GM13976 (cell line): ENCODE results near the gene ATXN7.

Experiments
- DNase-seq: peaks from one replicate; pipeline ENCODE4 v3.0.0; 2012; ENCODE audit warnings: low spot score
- CTCF ChIP-seq: IDR thresholded peaks from 2 replicates; pipeline ENCODE4 v1.5.1; 2012; ENCODE audit warnings: borderline replicate concordance, mild to moderate bottlenecking; ENCODE audit not compliant: insufficient read depth; ENCODE audit errors: extremely low read depth, missing control alignments, control extremely low read depth
- in situ Hi-C: fragments of 300-500 bp; cut with MboI; formaldehyde crosslinking; loops from one replicate; pipeline ENCODE4 v1.12.0; 2022; ENCODE audit warnings: low sequenced_read_pairs, mixed read lengths, inconsistent platforms; ENCODE audit not compliant: unreplicated experiment

Gene ATXN7

GRCh38 chr3:64042952-64043351 lies 179.3 kb downstream of the ATXN7 start:
- DNase-seq, result no peak
- no peak for TF ChIP-seq CTCF
- in situ Hi-C loops, result no loop called here

- TF ChIP-seq CTCF, result no peak
- DNase-seq, result no peak
- in situ Hi-C loops, result no loop called here
These were observed 182.9 kb downstream of the ATXN7 start for GRCh38 chr3:64046592-64046991.

GRCh38 chr3:64046996-64047594 lies 183.4 kb downstream of the ATXN7 start:
- in situ Hi-C loops, result no loop called here
- DNase-seq, result no peak
- TF ChIP-seq CTCF, result no peak

- no peak for DNase-seq
- no peak for TF ChIP-seq CTCF
- in situ Hi-C loops, result no loop called here
These were observed 184.1 kb downstream of the ATXN7 start for GRCh38 chr3:64047787-64048186.

GRCh38 chr3:64048631-64049061 lies 185.0 kb downstream of the ATXN7 start:
- no peak for DNase-seq
- in situ Hi-C loops, result no loop called here
- TF ChIP-seq CTCF, result no peak

GRCh38 chr3:64049136-64049535 lies 185.5 kb downstream of the ATXN7 start:
- DNase-seq, result no peak
- in situ Hi-C loops, result no loop called here

More at GRCh38 chr3:64049136-64049535, 185.5 kb downstream of the ATXN7 start:
- no peak for TF ChIP-seq CTCF
